Osteoblast (primary cell): ENCODE measurements around the gene DRD5. TPM values are rescaled to one million over a fixed set of nuclear protein-coding genes. Genes with fewer than 3 reads are reported as not detected.

Experiments used
- DNase-seq: peaks from one replicate; pipeline ENCODE4 v3.0.0; 2011; ENCODE audit warnings: low spot score, mixed read lengths; ENCODE audit not compliant: insufficient read length; ENCODE audit errors: missing footprints
- H2AFZ ChIP-seq: 2 replicates; pipeline ENCODE4 v1.6.0; 2011; ENCODE audit warnings: mild to moderate bottlenecking, low read length
- H3K27ac ChIP-seq: 2 replicates; pipeline ENCODE4 v1.5.1; 2011; ENCODE audit warnings: mild to moderate bottlenecking, low read depth, low read length, moderate library complexity
- H3K27me3 ChIP-seq: 2 replicates; pipeline ENCODE4 v1.6.0; 2012; ENCODE audit warnings: mild to moderate bottlenecking, control low read depth, inconsistent platforms, low read length, moderate library complexity; ENCODE audit not compliant: insufficient read depth
- H3K36me3 ChIP-seq: 2 replicates; pipeline ENCODE4 v1.5.1; 2011; ENCODE audit warnings: mild to moderate bottlenecking, low read length, control low read depth, moderate library complexity; ENCODE audit not compliant: insufficient read depth
- H3K4me1 ChIP-seq: 2 replicates; pipeline ENCODE4 v1.5.1; 2011; ENCODE audit warnings: mild to moderate bottlenecking, low read length, control low read depth, moderate library complexity; ENCODE audit not compliant: insufficient read depth
- H3K4me2 ChIP-seq: 2 replicates; pipeline ENCODE4 v1.6.0; 2011; ENCODE audit warnings: mild to moderate bottlenecking, low read length; ENCODE audit not compliant: insufficient read depth
- H3K4me3 ChIP-seq: fragments of 200-600 bp; sonication (generic); 3 replicates; pipeline ENCODE4 v1.5.1; 2012; ENCODE audit warnings: mild to moderate bottlenecking, low read length, inconsistent platforms; ENCODE audit not compliant: insufficient read depth
- H3K79me2 ChIP-seq: 2 replicates; pipeline ENCODE4 v1.6.0; 2012; ENCODE audit warnings: mild to moderate bottlenecking, low read length, control low read depth, inconsistent platforms; ENCODE audit not compliant: insufficient read depth
- H3K9me3 ChIP-seq: 2 replicates; pipeline ENCODE4 v1.5.1; 2011; ENCODE audit warnings: low read depth, low read length, control low read depth
- H4K20me1 ChIP-seq: 2 replicates; pipeline ENCODE4 v1.6.0; 2012; ENCODE audit warnings: mild to moderate bottlenecking, low read length, control low read depth; ENCODE audit not compliant: insufficient read depth
- CTCF ChIP-seq: IDR thresholded peaks from 2 replicates; pipeline ENCODE4 v1.5.1; 2011; ENCODE audit warnings: mild to moderate bottlenecking, low read depth, low read length, moderate library complexity; ENCODE audit errors: extremely low read depth
- total RNA-seq: library from RNA; depleted of rRNA; stranded (reverse); fragments of >200 nt; gene quantifications from 2 replicates; pipeline ENCODE4 v1.2.3, GENCODE V29; 2012

The DRD5 gene
- total RNA-seq, 1 donor, result not detected

GRCh38 chr4:9804918-9805317 is 23.5 kb downstream of the DRD5 start:
- no peaks in the 10 kb centered on the region for H3K79me2 ChIP-seq
- no peak for TF ChIP-seq CTCF
- no peak overlapping the region for H2AFZ ChIP-seq
- no peak overlapping the region for H3K4me3 ChIP-seq
- H3K27me3 ChIP-seq, result no peaks in the 10 kb centered on the region
- no peaks in the 10 kb centered on the region for H3K36me3 ChIP-seq
- no peak for DNase-seq
- no peaks in the 10 kb centered on the region for H3K9me3 ChIP-seq
- H4K20me1 ChIP-seq, result no peaks in the 10 kb centered on the region
- no peaks in the 10 kb centered on the region for H3K4me1 ChIP-seq
- H3K4me2 ChIP-seq, result no peak overlapping the region
- no peak overlapping the region for H3K27ac ChIP-seq

- Histone ChIP-seq H2AFZ (no peak overlapping the region), H3K4me1 (no peaks in the 10 kb centered on the region), H3K9me3 (no peaks in the 10 kb centered on the region), H3K36me3 (no peaks in the 10 kb centered on the region), H3K4me2 (no peak overlapping the region), H3K79me2 (no peaks in the 10 kb centered on the region), H4K20me1 (no peaks in the 10 kb centered on the region), H3K27me3 (no peaks in the 10 kb centered on the region), H3K4me3 (no peak overlapping the region), H3K27ac (no peak overlapping the region)
- no peak for TF ChIP-seq CTCF
- no peak for DNase-seq
Measured at GRCh38 chr4:9808077-9808476, 26.6 kb downstream of the DRD5 start.

GRCh38 chr4:9811806-9812205 is 30.4 kb downstream of the DRD5 start:
- Histone ChIP-seq H3K4me2 (no peak overlapping the region), H3K9me3 (no peaks in the 10 kb centered on the region), H3K27me3 (no peaks in the 10 kb centered on the region), H3K4me3 (no peak overlapping the region), H3K36me3 (no peaks in the 10 kb centered on the region), H2AFZ (no peak overlapping the region), H3K79me2 (no peaks in the 10 kb centered on the region), H4K20me1 (no peaks in the 10 kb centered on the region), H3K4me1 (no peaks in the 10 kb centered on the region), H3K27ac (no peak overlapping the region)
- TF ChIP-seq CTCF, result no peak
- no peak for DNase-seq

- no peak for DNase-seq
- no peaks in the 10 kb centered on the region for H3K27me3 ChIP-seq
- no peak overlapping the region for H3K27ac ChIP-seq
- H3K79me2 ChIP-seq, result no peaks in the 10 kb centered on the region
- TF ChIP-seq CTCF, result no peak
- no peaks in the 10 kb centered on the region for H3K9me3 ChIP-seq
- H3K4me1 ChIP-seq, result no peaks in the 10 kb centered on the region
- H4K20me1 ChIP-seq, result no peaks in the 10 kb centered on the region
- H3K4me3 ChIP-seq, result no peak overlapping the region
- H2AFZ ChIP-seq, result no peak overlapping the region
- H3K36me3 ChIP-seq, result no peaks in the 10 kb centered on the region
- no peak overlapping the region for H3K4me2 ChIP-seq
Measured at GRCh38 chr4:9812501-9813340, 31.3 kb downstream of the DRD5 start.
